Measurements from ENCODE around the gene MYO1E.

Gene MYO1E

GRCh38 chr15:59347915-59348314, 24.8 kb downstream of the MYO1E start:
- TF ChIP-seq ZFP3 (CRISPR knock-in tag; IDR thresholded peaks at IDR 0.05) (no peak), ISL1 (CRISPR knock-in tag; IDR thresholded peaks at IDR 0.05) (no peak), TOX (CRISPR knock-in tag; IDR thresholded peaks at IDR 0.05; ENCODE audit: borderline replicate concordance) (no peak), RARB (CRISPR knock-in tag; IDR thresholded peaks at IDR 0.05) (no peak), TCF4 (CRISPR knock-in tag; IDR thresholded peaks at IDR 0.05; ENCODE audit: borderline replicate concordance) (no peak), ZNF565 (CRISPR knock-in tag; conservative IDR thresholded peaks at IDR 0.05; ENCODE audit: low read depth) (no peak), ZFP30 (CRISPR knock-in tag; IDR thresholded peaks at IDR 0.05) (no peak)
- no peak for ATAC-seq

GRCh38 chr15:59346951-59347350, 25.7 kb downstream of the MYO1E start:
- ATAC-seq: no peak
- TF ChIP-seq BACH2 (CRISPR knock-in tag; IDR thresholded peaks at IDR 0.05; ENCODE audit: borderline replicate concordance): no peak
- TF ChIP-seq TOX (CRISPR knock-in tag; IDR thresholded peaks at IDR 0.05; ENCODE audit: borderline replicate concordance): no peak
- no peak for TF ChIP-seq ISL1 (CRISPR knock-in tag; IDR thresholded peaks at IDR 0.05)
- TF ChIP-seq ZNF565 (CRISPR knock-in tag; conservative IDR thresholded peaks at IDR 0.05; ENCODE audit: low read depth): no peak
- TF ChIP-seq ZNF8 (CRISPR knock-in tag; IDR thresholded peaks at IDR 0.05): no peak
- TF ChIP-seq ZNF70 (CRISPR knock-in tag; IDR thresholded peaks at IDR 0.05): no peak
- TF ChIP-seq ZFP30 (CRISPR knock-in tag; IDR thresholded peaks at IDR 0.05): no peak
- no peak for TF ChIP-seq POU6F1 (CRISPR knock-in tag; IDR thresholded peaks at IDR 0.05; ENCODE audit: borderline replicate concordance, low read depth)
- TF ChIP-seq TCF4 (CRISPR knock-in tag; IDR thresholded peaks at IDR 0.05; ENCODE audit: borderline replicate concordance): no peak
- TF ChIP-seq SNAI2 (CRISPR knock-in tag; IDR thresholded peaks at IDR 0.05): no peak
- no peak for TF ChIP-seq RARB (CRISPR knock-in tag; IDR thresholded peaks at IDR 0.05)
- no peak for TF ChIP-seq ZFP3 (CRISPR knock-in tag; IDR thresholded peaks at IDR 0.05)
- TF ChIP-seq OSR1 (CRISPR knock-in tag; IDR thresholded peaks at IDR 0.05): no peak
- no peak for TF ChIP-seq TSHZ2 (CRISPR knock-in tag; IDR thresholded peaks at IDR 0.05)
- no peak for TF ChIP-seq ZC3H10 (CRISPR knock-in tag; IDR thresholded peaks at IDR 0.05)
- no peak for TF ChIP-seq PPARA (CRISPR knock-in tag; IDR thresholded peaks at IDR 0.05; ENCODE audit: borderline replicate concordance)

GRCh38 chr15:59345326-59345725, 27.3 kb downstream of the MYO1E start:
- no peak for TF ChIP-seq ISL1 (CRISPR knock-in tag; IDR thresholded peaks at IDR 0.05)
- no peak for TF ChIP-seq ZNF8 (CRISPR knock-in tag; IDR thresholded peaks at IDR 0.05)
- no peak for TF ChIP-seq TSHZ2 (CRISPR knock-in tag; IDR thresholded peaks at IDR 0.05)
- TF ChIP-seq ZC3H10 (CRISPR knock-in tag; IDR thresholded peaks at IDR 0.05): no peak
- no peak for TF ChIP-seq ZNF565 (CRISPR knock-in tag; conservative IDR thresholded peaks at IDR 0.05; ENCODE audit: low read depth)
- no peak for TF ChIP-seq TOX (CRISPR knock-in tag; IDR thresholded peaks at IDR 0.05; ENCODE audit: borderline replicate concordance)
- TF ChIP-seq BACH2 (CRISPR knock-in tag; IDR thresholded peaks at IDR 0.05; ENCODE audit: borderline replicate concordance): no peak
- ATAC-seq: no peak

GRCh38 chr15:59344311-59344710, 28.4 kb downstream of the MYO1E start:
- ATAC-seq: no peak
- TF ChIP-seq BACH2 (CRISPR knock-in tag; IDR thresholded peaks at IDR 0.05; ENCODE audit: borderline replicate concordance): no peak
- TF ChIP-seq ZNF565 (CRISPR knock-in tag; conservative IDR thresholded peaks at IDR 0.05; ENCODE audit: low read depth): no peak
- no peak for TF ChIP-seq ISL1 (CRISPR knock-in tag; IDR thresholded peaks at IDR 0.05)
- no peak for TF ChIP-seq ZC3H10 (CRISPR knock-in tag; IDR thresholded peaks at IDR 0.05)

GRCh38 chr15:59340325-59340724, 32.3 kb downstream of the MYO1E start:
- TF ChIP-seq POU6F1 (CRISPR knock-in tag; IDR thresholded peaks at IDR 0.05; ENCODE audit: borderline replicate concordance, low read depth) (no peak), RARB (CRISPR knock-in tag; IDR thresholded peaks at IDR 0.05) (no peak), ESRRG (CRISPR knock-in tag; IDR thresholded peaks at IDR 0.05) (no peak), ZNF70 (CRISPR knock-in tag; IDR thresholded peaks at IDR 0.05) (no peak), OSR1 (CRISPR knock-in tag; IDR thresholded peaks at IDR 0.05) (no peak), CREB5 (CRISPR knock-in tag; IDR thresholded peaks at IDR 0.05; ENCODE audit: low read depth) (no peak), ISL1 (CRISPR knock-in tag; IDR thresholded peaks at IDR 0.05) (no peak), TCF4 (CRISPR knock-in tag; IDR thresholded peaks at IDR 0.05; ENCODE audit: borderline replicate concordance) (no peak), GLIS3 (CRISPR knock-in tag; IDR thresholded peaks at IDR 0.05) (no peak)
- no peak for ATAC-seq
